ENCODE data around the gene SHKBP1. TPM values are rescaled to one million over a fixed set of nuclear protein-coding genes. Genes with fewer than 3 reads are reported as not detected.

Gene SHKBP1
- total and polyA plus RNA-seq, 4 donors, result 10.1 to 22.9 (median 15.4) TPM

- TF ChIP-seq ZBTB33 (IDR thresholded peaks at IDR 0.05), result no peak
- TF ChIP-seq MAX (IDR thresholded peaks at IDR 0.05), result no peak
- TF ChIP-seq TAF1 (conservative IDR thresholded peaks at IDR 0.05), result no peak
Observed at GRCh38 chr19:40588926-40589569, 12.4 kb downstream of the SHKBP1 start (continued).

GRCh38 chr19:40589591-40590429, 13.1 kb downstream of the SHKBP1 start:
- no peak overlapping the region for H3K9ac ChIP-seq (ENCODE audit: low read depth in 1 of 2, low read length in 2 of 2)
- DNase-seq (ENCODE audit: low spot score), result no peak
- H3K4me3 ChIP-seq (ENCODE audit: low read depth in 1 of 3, low read length in 3 of 3), result no peak overlapping the region
- H3K27me3 ChIP-seq (ENCODE audit: control insufficient read depth in 4 of 4, insufficient read depth in 4 of 4, low read length in 3 of 4), result no peaks in the 10 kb centered on the region
- H3K27ac ChIP-seq (ENCODE audit: low read depth in 1 of 2, low read length in 2 of 2), result no peak overlapping the region
- H3K36me3 ChIP-seq (ENCODE audit: control insufficient read depth in 4 of 4, insufficient read depth in 3 of 4, low read depth in 1 of 4, low read length in 3 of 4), result peaks cover 0 to 8% (median 6%) of the 10 kb centered on the region in 4 donors
- no peaks in the 10 kb centered on the region for H3K9me3 ChIP-seq (ENCODE audit: control insufficient read depth in 4 of 4, low read length in 3 of 4)
- TF ChIP-seq RXRA (IDR thresholded peaks at IDR 0.05) (no peak), TAF1 (conservative IDR thresholded peaks at IDR 0.05) (no peak), CTCF (IDR thresholded peaks at IDR 0.05; ENCODE audit: low read depth, low read length, missing input control) (no peak), YY1 (IDR thresholded peaks at IDR 0.05) (no peak), GABPA (IDR thresholded peaks at IDR 0.05 in 1 of 2, conservative IDR thresholded peaks at IDR 0.05 in 1 of 2) (no peak), FOXA1 (IDR thresholded peaks at IDR 0.05) (no peak), HNF4G (IDR thresholded peaks at IDR 0.05) (no peak), SP1 (IDR thresholded peaks at IDR 0.05) (no peak), HNF4A (conservative IDR thresholded peaks at IDR 0.05) (no peak), FOXA2 (IDR thresholded peaks at IDR 0.05) (no peak), MAX (IDR thresholded peaks at IDR 0.05) (no peak), NR2F2 (IDR thresholded peaks at IDR 0.05) (no peak), JUND (IDR thresholded peaks at IDR 0.05) (no peak), EGR1 (IDR thresholded peaks at IDR 0.05; ENCODE audit: low read depth in 2 of 2) (no peak), ZBTB33 (IDR thresholded peaks at IDR 0.05) (no peak), ATF3 (IDR thresholded peaks at IDR 0.05) (no peak), REST (IDR thresholded peaks at IDR 0.05) (no peak)
- no peaks in the 10 kb centered on the region for H3K4me1 ChIP-seq (ENCODE audit: control insufficient read depth in 4 of 4, insufficient read depth in 4 of 4, low read length in 3 of 4)
- 97% methylated on average over 26 of the region's 26 CpGs for WGBS
